ENCODE measurements around the gene SLC44A1. TPM values are rescaled to one million over a fixed set of nuclear protein-coding genes. Genes with fewer than 3 reads are reported as not detected.

Gene SLC44A1
- total and polyA plus RNA-seq, 2 experiments from 2014 or later: 32.4 to 38.7 TPM

- Histone ChIP-seq H3K9me3 (ENCODE audit: low read depth) (no peaks in the 10 kb centered on the region), H3K36me3 (no peaks in the 10 kb centered on the region), H3K27me3 (no peaks in the 10 kb centered on the region), H3K4me3 (peak overlapping the region; percentile 83), H3K4me1 (ENCODE audit: low read depth) (peaks cover 42% of the 10 kb centered on the region), H3K27ac (peak overlapping the region; percentile 77)
- TF ChIP-seq CTCF (IDR thresholded peaks at IDR 0.05; ENCODE audit: low read depth, low read length): no peak
- no peak for DNase-seq (ENCODE audit: low read depth in 1 of 2, low spot score in 1 of 2)
Measured at GRCh38 chr9:105245891-105246161, 1.4 kb downstream of the SLC44A1 start.

- DNase-seq (ENCODE audit: low read depth in 1 of 2, low spot score in 1 of 2): peak in 1 of 2 donors; percentile 37
- no peak for TF ChIP-seq CTCF (IDR thresholded peaks at IDR 0.05; ENCODE audit: low read depth, low read length)
- no peaks in the 10 kb centered on the region for H3K9me3 ChIP-seq (ENCODE audit: low read depth)
- H3K36me3 ChIP-seq: no peaks in the 10 kb centered on the region
- H3K27ac ChIP-seq: no peak overlapping the region
- H3K4me1 ChIP-seq (ENCODE audit: low read depth): peaks cover 45% of the 10 kb centered on the region
- H3K27me3 ChIP-seq: no peaks in the 10 kb centered on the region
- H3K4me3 ChIP-seq: peak overlapping the region; percentile 83
Measured at GRCh38 chr9:105246656-105247173, 2.3 kb downstream of the SLC44A1 start.

GRCh38 chr9:105248691-105249090 is 4.2 kb downstream of the SLC44A1 start:
- DNase-seq (ENCODE audit: low read depth in 1 of 2, low spot score in 1 of 2): no peak
- H3K9me3 ChIP-seq (ENCODE audit: low read depth): no peaks in the 10 kb centered on the region
- TF ChIP-seq CTCF (IDR thresholded peaks at IDR 0.05; ENCODE audit: low read depth, low read length): no peak
- H3K4me3 ChIP-seq: no peak overlapping the region
- no peak overlapping the region for H3K27ac ChIP-seq
- H3K27me3 ChIP-seq: no peaks in the 10 kb centered on the region
- H3K36me3 ChIP-seq: no peaks in the 10 kb centered on the region
- H3K4me1 ChIP-seq (ENCODE audit: low read depth): peaks cover 31% of the 10 kb centered on the region

GRCh38 chr9:105251133-105251532 is 6.7 kb downstream of the SLC44A1 start:
- Histone ChIP-seq H3K27ac (peak overlapping the region; percentile 63), H3K27me3 (no peaks in the 10 kb centered on the region), H3K36me3 (no peaks in the 10 kb centered on the region), H3K4me3 (no peak overlapping the region), H3K4me1 (ENCODE audit: low read depth) (peaks cover 28% of the 10 kb centered on the region), H3K9me3 (ENCODE audit: low read depth) (no peaks in the 10 kb centered on the region)
- TF ChIP-seq CTCF (IDR thresholded peaks at IDR 0.05; ENCODE audit: low read depth, low read length): no peak
- no peak for DNase-seq (ENCODE audit: low read depth in 1 of 2, low spot score in 1 of 2)

GRCh38 chr9:105251733-105252404 is 7.4 kb downstream of the SLC44A1 start:
- no peak for TF ChIP-seq CTCF (IDR thresholded peaks at IDR 0.05; ENCODE audit: low read depth, low read length)
- no peaks in the 10 kb centered on the region for H3K36me3 ChIP-seq
- H3K27me3 ChIP-seq: no peaks in the 10 kb centered on the region
- H3K4me1 ChIP-seq (ENCODE audit: low read depth): peaks cover 21% of the 10 kb centered on the region
- DNase-seq (ENCODE audit: low read depth in 1 of 2, low spot score in 1 of 2): no peak
- no peaks in the 10 kb centered on the region for H3K9me3 ChIP-seq (ENCODE audit: low read depth)
- H3K4me3 ChIP-seq: no peak overlapping the region
- H3K27ac ChIP-seq: no peak overlapping the region

All from cardiac muscle cell (in vitro differentiated cells and primary cell).